ENCODE measurements around the gene DBN1.

DNA sequence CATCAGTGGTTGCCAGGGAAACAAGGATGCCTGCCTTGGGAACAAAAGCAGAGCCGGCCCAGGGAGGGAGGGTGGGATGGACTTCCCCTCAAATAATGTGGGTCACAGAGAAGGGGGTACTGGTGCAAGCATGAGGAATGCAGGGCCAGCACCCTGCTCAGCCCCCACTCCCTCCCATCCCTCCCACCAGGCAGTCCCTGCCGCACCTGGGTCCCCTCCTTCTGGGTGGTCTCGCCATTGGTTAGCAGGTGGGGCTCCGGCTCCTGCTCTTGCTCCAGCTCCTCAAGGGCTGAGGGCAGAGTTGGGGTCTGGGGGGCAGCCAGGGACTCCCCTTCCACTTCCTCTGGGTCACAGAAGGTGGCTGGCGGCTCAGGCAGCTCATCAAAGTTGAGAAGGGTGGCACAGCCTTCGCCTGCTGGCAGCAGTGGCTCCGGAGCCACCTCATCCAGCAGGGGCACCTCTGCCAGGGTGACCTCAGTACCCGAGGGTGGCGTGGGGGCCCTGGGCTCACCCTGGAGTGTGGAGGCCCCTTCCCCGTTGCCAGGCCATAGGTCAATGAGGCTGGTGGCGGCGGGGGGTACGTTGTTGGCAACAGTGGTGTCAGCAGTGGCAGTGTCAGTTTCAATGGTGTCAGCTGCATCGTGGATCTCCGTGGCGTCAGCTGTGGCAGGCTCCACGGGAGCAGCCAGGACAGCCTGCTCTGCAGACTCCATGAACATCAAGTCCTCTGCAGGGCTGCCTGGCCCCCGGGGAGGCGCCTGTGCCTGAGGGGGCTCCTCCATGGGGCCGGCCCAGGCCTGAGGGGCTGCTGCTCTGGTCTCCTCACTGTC is 15.4 kb downstream of the DBN1 start:
- TF ChIP-seq, protein P1, sequence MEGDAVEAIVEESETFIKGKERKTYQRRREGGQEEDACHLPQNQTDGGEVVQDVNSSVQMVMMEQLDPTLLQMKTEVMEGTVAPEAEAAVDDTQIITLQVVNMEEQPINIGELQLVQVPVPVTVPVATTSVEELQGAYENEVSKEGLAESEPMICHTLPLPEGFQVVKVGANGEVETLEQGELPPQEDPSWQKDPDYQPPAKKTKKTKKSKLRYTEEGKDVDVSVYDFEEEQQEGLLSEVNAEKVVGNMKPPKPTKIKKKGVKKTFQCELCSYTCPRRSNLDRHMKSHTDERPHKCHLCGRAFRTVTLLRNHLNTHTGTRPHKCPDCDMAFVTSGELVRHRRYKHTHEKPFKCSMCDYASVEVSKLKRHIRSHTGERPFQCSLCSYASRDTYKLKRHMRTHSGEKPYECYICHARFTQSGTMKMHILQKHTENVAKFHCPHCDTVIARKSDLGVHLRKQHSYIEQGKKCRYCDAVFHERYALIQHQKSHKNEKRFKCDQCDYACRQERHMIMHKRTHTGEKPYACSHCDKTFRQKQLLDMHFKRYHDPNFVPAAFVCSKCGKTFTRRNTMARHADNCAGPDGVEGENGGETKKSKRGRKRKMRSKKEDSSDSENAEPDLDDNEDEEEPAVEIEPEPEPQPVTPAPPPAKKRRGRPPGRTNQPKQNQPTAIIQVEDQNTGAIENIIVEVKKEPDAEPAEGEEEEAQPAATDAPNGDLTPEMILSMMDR (IDR thresholded peaks at IDR 0.05 in 8 of 11, conservative IDR thresholded peaks at IDR 0.05 in 3 of 11) = peak in 2 of 11 experiments; percentile 0 to 5
- no peak for TF ChIP-seq POLR2A (IDR thresholded peaks at IDR 0.05)
